NCI-H2081 treated with DMSO at 0.1 percent for 48 hours (cell line): ENCODE data around the gene TFR2.
A peak's percentile ranks its signal among the peaks of the same experiment; 100 is the strongest.
"Not testable (repeated sequence)": the region's sequence is repeated elsewhere in the genome, so short reads cannot be mapped to it uniquely, and the experiment has no call there.

Source experiments
- DNase-seq: peaks from one replicate; lab custom pipeline; 2025; lab: John Stamatoyannopoulos, UW

Gene TFR2

DNA sequence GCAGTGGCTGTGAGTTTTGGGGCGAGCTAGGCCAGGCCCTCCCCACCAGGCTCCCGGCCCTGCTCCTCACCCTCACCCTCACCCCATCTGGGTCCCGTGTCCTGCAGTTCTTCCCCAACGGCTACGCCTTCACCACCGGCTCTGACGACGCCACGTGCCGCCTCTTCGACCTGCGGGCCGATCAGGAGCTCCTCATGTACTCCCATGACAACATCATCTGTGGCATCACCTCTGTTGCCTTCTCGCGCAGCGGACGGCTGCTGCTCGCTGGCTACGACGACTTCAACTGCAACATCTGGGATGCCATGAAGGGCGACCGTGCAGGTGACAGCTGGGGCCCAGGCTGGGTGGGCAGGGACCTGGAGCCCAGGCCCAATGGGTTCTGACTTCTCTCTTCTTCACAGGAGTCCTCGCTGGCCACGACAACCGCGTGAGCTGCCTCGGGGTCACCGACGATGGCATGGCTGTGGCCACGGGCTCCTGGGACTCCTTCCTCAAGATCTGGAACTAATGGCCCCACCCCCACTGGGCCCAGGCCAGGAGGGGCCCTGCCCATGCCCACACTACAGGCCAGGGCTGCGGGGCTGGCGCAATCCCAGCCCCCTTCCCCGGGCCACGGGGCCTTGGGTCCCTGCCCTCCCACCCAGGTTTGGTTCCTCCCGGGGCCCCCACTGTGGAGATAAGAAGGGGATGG, 37.1 kb upstream of the TFR2 start:
- no peak for DNase-seq

DNA sequence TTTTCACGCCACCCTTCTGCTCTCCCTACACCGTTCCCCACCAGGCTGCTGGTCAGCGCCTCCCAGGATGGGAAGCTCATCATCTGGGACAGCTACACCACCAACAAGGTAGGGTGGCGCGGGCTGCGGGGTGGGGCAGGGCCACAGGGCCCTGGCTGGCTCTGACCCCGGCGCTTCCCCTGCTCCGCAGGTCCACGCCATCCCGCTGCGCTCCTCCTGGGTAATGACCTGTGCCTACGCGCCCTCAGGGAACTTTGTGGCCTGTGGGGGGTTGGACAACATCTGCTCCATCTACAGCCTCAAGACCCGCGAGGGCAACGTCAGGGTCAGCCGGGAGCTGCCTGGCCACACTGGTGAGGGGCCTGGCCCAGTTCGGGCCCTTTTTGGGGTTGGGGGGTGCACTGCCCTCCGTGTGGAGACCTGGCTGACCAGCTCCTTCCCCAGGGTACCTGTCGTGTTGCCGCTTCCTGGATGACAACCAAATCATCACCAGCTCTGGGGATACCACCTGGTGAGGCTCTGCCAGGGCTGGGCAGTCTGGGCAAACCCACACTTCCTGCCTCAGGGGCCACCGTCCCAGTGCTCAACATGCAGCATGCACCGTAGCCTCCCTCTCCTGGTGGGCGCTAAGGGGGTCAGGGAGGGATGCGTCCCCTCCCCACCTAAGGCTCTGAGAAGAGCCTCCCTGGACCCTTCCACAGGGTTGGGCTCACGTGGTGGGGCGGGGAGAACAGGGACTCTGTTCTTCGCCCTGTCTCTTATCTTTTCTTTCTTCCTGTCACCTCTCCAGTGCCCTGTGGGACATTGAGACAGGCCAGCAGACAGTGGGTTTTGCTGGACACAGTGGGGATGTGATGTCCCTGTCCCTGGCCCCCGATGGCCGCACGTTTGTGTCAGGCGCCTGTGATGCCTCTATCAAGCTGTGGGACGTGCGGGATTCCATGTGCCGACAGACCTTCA, 36.2 kb upstream of the TFR2 start:
- no peak for DNase-seq

DNA sequence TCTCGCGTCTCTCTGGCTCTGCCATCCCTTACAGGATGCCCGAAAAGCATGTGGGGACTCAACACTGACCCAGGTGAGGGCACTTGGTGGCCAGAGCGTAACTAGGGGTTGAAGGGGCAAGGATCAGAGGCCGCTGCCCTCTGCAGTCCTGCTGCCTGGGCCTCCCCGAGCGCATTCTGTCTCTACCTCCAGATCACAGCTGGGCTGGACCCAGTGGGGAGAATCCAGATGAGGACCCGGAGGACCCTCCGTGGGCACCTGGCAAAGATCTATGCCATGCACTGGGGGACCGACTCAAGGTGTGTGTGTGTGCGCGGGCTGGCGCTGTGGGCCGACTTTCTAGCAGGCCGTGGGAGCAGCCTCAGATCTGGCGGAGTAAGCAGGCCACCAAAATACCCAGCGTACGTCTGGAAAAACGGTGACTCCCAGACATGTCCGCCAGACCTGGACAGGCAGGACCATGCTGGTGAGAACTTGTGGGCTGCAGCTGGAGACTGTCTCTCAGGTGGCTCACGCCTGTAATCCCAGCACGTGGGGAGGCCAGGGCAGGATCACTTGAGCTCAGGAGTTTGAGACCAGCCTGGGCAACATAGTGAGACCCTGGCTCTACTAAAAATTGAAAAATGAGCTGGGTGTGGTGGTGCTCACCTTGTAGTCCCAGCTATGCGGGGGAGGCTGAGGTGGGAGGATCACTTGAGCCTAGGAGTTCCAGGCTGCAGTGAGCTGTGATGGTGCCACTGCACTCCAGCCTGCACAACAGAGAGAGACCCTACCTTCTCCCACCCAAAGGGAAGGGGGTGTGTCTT, 35.4 kb upstream of the TFR2 start:
- DNase-seq: no peak

DNA sequence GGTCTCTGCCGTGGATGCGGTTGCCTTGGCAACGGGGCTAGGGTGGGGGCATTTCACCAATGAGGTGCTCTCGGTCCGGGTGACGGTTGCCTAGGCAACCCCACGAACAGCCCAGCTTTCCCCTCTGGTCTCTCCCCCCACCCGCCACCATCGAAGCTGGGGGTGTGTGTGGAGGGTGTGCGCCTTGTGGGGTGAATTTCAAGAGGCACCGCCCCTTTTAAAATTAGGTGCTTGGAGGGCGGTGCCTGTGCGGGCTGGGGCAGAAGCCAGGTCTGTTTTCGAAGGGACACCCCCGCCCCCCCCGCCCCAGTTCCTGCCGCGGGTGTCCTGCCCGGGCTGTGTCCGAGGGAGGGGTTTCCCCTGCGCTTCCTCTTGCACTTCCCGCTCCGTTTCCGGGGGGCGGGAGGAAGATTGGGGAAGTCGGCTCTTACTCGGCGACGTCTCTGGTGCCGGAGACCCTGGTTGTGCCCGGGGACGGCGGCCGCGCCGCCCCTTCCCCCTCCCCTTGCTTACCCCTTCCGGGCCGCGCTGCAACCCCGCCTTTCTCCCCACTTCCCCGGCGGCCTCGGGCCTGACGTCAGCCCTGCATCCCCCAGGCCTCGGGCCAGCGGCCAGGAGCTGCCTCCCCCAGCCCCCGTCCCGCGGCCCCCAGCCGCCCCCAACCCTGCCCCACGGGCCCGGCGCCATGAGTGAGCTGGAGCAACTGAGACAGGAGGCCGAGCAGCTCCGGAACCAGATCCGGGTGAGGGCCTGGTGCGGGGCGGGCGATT, 34.4 kb upstream of the TFR2 start:
- no peak for DNase-seq

DNA sequence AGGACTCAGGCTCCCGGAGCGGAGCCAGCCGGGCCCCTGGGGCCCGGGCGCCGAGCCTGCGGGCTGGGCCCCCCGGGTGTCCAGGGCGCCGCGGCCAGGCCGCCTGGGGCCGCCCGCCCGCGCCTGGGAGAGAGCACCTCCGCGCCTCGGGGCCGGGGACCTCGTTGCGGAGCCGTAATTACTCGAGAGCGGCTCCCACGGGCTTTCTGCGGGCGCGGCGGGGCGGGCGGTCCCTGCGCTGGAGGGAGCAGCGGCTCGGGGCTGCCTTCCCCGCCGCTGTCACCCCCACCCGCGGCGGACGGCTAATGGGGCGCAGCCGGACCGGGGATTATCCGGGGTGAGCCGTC, 33.7 kb upstream of the TFR2 start:
- DNase-seq: no peak

DNA sequence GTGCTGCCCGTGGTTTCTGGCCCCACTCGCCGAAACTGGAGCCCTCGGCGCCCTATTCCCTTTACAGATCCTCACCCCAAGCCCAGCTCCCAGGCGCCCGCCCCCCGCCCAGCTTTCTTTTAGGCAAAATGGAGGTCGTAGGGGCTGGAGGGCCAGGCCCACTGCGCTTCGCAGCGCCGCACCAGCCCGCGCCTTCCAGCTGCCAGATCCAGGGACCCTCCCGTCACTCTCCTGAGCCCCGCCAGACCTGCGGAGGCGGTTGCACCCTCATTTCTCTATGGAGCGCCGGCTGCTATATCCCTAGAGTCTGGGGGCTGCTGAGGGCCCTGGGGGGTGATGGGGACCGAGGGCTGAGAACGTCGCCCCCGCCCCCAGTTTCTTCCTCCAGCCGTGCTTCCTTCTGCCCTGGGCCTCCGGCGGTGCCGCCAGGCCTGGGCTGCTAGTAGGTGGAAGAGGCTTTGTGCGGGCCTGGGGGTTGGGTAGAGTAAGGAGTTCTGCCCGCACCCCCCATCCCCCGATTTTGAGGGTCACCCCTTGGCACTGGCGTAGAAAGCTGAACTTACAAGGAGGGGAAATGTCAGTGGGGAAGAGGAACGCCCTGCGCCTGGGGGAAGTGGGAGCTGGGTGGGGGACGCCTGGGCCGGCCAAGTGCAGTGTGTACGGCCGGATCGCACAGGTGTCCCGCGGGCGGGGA, 33.2 kb upstream of the TFR2 start:
- DNase-seq: no peak

DNA sequence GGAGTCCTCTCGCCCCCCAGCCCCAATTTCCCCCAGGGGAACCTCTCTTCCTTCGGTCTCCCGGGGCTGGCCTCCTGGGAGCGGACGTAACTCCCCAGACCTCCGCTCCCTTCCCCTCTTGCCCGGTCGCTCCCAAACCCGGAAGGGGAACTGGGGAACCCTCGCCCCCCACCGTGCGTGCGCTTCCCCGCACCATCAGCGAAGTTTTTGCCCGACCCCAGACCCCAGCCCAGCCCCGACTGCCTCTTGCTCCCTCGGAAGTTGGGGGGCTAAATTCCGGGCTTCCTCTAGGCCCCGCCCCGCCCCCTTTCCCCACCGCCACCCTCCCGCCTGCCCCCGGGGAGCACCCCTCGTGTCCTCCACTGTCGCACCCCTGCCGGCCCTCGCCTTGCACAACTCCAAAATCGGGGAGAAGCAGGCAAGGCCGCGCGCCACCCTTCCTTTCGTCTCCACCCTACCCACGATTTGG, 32.6 kb upstream of the TFR2 start:
- no peak for DNase-seq

DNA sequence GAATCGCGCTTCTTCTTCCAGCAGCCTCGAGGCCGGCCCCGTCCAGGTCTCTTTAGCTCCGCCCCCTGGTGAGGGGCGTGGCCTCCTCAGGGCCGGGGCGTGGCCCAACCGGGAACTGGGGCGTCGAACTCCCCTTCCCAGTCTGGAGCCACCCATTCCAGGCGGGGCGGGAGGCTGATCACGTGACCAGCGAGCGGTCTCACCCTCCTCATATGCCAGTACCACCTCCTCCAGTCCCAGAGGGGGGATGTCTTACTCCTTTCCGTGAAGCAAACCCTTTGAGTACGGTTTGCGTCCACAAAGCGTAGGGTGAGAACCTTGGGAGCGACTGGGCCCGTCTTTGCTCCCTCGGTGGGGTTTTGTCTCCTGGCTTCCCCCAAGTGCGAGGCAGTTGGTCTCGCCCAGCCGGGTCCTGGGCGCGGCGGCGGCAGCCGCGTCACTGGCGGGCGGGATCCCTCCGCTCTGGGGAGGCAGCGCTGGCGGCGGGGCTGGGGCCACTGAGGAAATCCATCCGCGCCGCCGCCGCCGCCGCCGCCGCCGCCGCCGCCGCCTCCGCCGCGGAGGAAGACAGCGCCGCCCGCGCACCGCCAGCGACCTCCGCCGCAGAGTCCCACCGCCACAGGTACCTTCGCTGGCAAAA, 32.1 kb upstream of the TFR2 start, which contains the start of gene GNB2:
TSS of gene GNB2 (plus strand) at position 439 of the 640 bp plus-strand sequence. CDS start 2,526 bp downstream, outside the sequence.
- DNase-seq: peak; percentile 93

DNA sequence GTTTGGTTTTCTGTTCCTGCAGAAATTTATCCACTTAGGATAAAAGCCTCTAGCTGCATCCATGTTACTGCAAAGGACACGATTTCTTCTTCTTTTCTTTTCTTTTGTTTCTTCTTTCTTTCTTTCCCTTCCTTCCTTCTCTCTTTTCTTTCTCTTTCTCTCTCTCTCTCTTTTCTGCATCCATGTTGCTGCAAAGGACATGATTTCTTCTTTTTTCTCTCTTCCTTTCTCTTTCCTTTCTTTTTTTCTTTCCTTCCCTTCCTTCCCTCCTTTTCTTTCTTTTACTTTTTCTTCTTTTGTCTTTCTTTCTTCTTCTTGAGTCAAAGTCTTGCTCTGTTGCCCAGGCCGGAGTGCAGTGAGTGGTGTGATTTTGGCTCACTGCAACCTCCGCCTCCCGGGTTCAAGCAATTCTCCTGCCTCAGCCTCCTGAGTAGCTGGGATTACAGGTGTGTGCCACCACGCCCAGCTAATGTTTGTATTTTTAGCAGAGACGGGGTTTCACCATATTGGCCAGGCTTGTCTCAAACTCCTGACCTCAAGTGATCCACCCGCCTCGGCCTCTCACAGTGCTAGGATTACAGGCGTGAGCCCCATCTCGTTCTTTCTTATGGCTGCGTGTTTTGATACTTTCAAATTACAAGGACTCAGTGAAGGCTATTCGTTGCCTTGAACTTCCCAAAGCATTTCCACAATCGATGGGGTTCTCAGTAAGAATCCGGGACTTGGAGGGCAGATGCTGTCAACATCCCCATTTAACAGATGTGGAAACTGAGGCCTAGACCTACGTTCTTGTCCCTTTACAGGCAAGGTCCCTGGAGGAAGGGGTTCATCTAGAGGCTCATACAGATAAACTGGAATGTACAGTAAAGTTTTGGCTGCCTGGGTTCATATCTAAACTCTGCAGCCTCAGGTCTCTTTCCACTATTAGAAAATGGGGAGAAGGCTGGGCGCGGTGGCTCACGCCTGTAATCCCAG, 30.3 kb upstream of the TFR2 start:
- no peak for DNase-seq

DNA sequence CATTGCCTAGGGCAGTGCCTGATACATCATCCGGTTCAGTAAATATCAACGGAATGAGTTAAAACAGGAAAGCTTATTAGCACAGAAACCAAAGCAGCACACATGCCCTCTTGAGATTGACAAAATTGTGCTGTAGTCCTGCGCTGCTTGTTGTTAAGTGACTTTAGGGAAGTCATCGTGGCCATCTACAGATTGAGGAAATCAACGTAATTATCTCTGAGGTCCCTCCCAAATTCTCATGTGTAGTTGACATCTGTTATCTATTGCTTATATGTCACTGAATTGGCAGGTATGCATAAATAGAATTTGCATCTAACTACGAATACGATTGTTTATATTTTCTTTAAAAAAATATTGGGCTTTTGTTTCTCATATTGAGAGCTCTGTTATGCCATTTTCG, 28.7 kb upstream of the TFR2 start:
- no peak for DNase-seq

DNA sequence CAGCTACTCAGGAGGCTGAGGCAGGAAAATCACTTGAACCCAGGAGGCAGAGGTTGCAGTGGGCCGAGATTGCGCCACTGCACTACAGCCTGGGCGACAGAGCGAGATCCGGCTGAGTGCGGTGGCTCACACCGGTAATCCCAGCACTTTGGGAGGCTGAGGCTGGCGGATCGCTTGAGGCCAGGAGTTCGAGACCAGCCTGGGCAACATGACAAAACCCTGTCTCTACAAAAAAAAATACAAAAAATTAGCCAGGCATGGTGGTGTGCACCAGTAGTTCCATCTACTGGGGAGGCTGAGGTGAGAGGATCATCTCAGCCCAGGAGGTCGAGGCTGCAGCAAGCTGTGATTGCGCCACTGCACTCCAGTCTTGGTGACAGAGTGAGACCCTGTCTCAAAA, 27.8 kb upstream of the TFR2 start:
- DNase-seq: not testable (repeated sequence)

DNA sequence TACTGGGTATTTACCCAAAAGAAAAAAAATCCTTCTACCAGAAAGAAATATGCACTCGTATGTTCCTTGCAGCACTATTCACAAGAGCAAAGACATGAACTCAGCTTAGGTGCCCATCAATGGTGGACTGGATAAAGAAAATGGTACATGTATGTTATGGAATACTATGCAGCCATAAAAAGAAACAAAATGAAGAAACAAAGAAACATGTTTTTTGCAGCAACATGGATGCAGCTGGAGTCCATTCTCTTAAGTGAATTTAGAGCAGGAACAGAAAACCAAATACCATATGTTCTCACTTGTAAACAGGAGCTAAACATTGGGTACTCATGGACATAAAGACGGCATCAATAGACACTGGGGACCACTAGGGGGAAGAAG, 26.7 kb upstream of the TFR2 start:
- no peak for DNase-seq

DNA sequence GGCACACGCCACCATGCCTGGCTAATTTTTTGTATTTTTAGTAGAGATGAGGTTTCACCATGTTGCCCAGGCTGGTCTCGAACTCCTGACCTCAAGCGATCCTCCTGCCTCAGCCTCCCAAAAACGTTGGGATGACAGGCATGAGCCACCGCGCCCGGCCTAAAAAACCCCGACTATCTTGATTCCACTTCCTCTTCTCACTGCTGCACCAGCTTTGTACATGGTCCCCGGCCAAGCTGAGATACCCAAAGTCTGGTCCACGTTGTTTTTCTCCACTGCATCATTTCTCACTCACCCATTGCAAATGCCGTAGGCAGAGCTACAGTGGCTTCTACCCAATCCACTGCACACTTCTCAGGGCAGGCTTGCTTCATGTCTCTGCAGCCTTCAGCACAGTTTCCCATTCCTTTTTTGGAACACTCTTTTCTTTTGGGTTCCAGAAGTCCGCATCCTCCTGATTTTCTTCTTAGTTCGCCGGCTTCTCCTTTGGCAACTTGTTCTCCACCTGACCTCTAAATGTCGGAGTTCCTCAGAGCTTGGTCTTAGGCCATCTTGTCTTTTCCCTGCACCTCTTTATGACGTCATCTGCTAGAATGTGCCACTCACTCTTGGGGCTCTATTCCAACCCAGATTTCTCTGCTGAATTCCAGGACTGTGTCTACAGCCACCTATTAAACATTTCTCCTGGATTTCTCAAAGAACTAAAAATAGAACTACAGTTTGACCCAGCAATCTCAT, 26.1 kb upstream of the TFR2 start:
- no peak for DNase-seq

DNA sequence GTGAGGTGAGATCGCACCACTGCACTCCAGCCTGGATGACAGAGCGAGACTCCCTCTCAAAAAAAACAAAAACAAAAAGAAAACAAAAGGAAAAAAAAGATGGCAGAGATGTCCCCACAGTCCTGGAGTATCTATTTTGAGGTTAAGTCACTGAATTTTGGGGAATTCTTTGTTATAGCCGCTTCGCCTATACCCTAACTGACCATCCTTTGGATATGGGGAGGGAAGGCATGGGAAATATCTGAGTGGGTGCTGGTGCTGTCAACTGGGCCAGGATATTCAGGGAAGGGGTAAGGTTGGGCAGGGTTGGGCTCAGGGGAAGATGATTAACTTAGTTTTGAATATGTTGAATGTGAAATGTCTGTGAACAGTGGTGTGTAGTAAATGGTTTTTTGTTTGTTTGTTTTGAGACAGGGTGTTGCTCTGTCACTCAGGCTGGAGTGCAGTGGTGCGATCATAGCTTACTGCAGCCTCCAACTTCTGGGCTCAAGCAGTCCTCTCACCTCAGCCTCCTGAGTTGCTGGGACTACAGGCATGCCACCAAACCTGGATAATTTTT, 23.9 kb upstream of the TFR2 start:
- DNase-seq: no peak

DNA sequence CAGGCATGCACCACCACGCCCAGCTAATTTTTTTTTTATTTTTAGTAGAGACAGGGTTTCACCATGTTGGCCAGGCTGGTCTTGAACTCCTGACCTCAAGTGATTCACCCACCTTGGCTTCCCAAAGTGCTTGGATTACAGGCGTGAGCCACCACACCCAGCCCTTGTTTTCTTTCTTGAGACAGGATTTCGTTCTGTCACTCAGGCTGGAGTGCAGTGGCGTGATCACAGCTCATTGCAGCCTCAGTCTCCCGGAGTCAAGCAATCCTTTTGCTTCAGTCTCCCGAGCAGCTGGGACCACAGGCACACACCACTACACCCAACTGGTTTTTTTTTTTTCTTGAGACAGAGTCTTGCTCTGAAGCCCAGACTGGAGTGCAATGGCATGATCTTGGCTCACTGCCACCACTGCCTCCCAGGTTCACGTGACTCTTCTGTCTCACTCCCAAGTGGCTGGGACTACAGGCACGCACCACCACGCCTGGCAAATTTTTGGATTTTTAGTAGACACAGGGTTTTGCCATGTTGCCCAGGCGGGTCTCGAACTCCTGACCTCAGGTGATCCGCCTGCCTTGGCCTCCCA, 20.9 kb upstream of the TFR2 start:
- DNase-seq: not testable (repeated sequence)

DNA sequence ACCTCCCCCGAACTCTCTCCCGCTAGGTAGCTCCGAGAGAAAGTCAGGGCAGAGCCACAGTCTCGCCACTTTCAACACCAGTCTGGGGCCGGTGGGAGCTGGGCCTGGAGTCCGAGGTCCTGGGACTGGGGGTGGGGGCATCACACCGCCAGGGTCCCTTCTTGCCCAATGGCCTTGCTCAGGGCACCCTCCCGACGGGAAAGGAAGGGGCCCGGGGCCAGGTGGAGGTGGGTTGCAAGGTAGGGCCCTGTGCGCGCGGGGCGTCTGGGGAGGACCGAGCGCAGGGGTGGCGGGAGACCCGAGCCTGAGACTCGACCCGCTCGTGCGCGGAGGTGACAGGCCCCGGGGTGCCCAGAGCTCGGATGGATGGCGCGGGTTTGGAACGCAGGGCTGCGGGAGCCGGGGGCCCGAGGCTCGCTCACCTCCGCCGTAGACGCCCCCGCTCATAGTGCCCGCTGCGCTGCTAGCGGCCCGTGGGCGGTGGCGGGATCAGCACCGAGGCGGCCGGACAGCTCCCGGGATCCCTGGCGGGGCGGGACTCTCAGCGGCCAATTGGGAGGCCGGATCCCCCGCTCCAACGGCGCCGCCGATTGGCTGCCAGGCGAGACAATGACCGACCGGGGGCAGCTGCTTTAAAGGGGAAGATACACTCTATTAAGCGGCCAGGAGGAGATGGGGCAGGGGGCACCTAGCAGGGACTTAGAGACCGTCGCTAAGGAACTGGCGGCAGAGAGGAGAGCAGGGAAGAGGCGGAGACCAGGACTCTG, 14.7 kb upstream of the TFR2 start, which contains the start of gene ACTL6B:
TSS of gene ACTL6B (minus strand) at position 541 of the 767 bp plus-strand sequence. CDS start at position 447, 94 bp downstream.
- DNase-seq: peak; percentile 38
